ENCODE measurements around the gene STOML1.

Gene STOML1

DNA sequence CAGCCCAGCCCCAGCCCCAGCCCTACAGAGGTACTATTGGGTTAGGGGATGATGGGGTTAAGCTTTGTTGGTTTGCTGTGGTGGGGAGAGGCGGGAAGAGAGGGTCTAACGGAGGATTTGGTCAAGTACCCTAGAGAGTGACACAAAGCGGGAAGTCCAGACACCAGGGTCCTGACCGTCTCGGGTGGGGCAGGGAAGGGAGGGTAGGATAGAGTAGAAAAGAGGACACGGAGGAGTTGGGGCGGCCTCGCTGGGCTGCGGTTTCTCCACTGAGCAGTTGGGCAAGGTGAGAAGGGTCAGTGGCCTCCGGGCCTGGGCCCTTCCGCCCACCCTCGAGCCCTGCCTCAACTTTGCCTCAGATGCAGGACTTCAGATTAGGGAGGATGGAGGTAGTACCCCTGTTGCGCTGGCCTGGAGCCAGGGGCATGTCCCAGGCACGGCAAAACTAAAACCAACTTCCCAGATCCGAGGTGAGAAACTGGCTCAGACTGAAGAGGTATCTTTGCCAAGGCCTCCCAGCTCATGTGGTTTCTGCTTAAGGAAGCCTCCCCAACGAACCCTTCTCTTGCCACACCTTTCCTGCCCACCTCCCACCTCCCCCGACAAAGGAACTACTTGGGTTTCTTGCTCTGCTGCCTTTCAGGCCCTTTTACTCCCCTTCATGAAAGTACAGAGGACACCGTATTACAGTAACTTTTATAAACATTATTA, 3.0 kb upstream of the STOML1 start:
- peak overlapping the region; percentile 85 for H3K4me3 ChIP-seq (ENCODE audit: low read length)
- peaks cover 23% of the 10 kb centered on the region for H4K20me1 ChIP-seq (ENCODE audit: insufficient read depth, low read length)
- H3K79me2 ChIP-seq (ENCODE audit: low read length), result peaks cover 77% of the 10 kb centered on the region
- no peak for TF ChIP-seq EZH2phosphoT487 (IDR thresholded peaks at IDR 0.05; ENCODE audit: low read depth)
- TF ChIP-seq, protein P1, sequence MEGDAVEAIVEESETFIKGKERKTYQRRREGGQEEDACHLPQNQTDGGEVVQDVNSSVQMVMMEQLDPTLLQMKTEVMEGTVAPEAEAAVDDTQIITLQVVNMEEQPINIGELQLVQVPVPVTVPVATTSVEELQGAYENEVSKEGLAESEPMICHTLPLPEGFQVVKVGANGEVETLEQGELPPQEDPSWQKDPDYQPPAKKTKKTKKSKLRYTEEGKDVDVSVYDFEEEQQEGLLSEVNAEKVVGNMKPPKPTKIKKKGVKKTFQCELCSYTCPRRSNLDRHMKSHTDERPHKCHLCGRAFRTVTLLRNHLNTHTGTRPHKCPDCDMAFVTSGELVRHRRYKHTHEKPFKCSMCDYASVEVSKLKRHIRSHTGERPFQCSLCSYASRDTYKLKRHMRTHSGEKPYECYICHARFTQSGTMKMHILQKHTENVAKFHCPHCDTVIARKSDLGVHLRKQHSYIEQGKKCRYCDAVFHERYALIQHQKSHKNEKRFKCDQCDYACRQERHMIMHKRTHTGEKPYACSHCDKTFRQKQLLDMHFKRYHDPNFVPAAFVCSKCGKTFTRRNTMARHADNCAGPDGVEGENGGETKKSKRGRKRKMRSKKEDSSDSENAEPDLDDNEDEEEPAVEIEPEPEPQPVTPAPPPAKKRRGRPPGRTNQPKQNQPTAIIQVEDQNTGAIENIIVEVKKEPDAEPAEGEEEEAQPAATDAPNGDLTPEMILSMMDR (IDR thresholded peaks at IDR 0.05; ENCODE audit: low read depth, low read length), result no peak
- H3K27me3 ChIP-seq (ENCODE audit: low read depth, low read length), result no peaks in the 10 kb centered on the region
- H3K27ac ChIP-seq (ENCODE audit: low read length), result peak overlapping the region; percentile 75
- no peaks in the 10 kb centered on the region for H3K9me3 ChIP-seq (ENCODE audit: insufficient read depth, low read length)
- H3K9ac ChIP-seq (ENCODE audit: low read length), result peak overlapping the region; percentile 89
- H3K4me1 ChIP-seq (ENCODE audit: low read length), result peaks cover 52% of the 10 kb centered on the region
- peaks cover 28% of the 10 kb centered on the region for H3K36me3 ChIP-seq (replicated peaks; ENCODE audit: low read depth, low read length)
- H2AFZ ChIP-seq (ENCODE audit: low read depth, low read length), result no peak overlapping the region
- peak overlapping the region; percentile 85 for H3K4me2 ChIP-seq (ENCODE audit: low read length)

DNA sequence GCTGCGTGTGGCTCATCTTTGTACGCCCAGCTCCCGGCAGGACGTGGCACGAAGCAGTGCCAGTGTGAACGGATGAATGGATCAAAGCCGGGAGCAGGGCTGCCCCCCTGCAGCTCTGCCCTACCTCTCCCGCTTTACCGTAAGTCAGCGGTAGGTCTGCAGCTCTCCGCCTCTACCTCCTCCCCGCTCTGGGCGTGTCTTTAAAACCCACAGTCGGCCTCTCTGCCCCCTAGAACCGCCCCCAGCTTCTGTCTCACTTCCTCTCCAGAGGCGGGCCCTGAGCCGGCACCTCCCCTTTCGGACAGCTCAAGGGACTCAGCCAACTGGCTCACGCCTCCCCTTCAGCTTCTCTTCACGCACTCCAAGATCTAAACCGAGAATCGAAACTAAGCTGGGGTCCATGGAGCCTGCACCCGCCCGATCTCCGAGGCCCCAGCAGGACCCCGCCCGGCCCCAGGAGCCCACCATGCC, 2.4 kb upstream of the STOML1 start, which contains the start of gene PML:
Gene PML, plus strand, starts transcription at position 304 of the 471 bp plus-strand sequence. Its CDS starts 97 bp downstream, at position 401.
- Histone ChIP-seq H3K4me2 (ENCODE audit: low read length) (peak within 1 kb of the TSS; percentile 88), H3K4me1 (ENCODE audit: low read length) (peaks cover 58% of the 10 kb centered on the region), H3K9ac (ENCODE audit: low read length) (peak within 1 kb of the TSS; percentile 89), H3K4me3 (ENCODE audit: low read length) (peak within 1 kb of the TSS; percentile 85), H3K27me3 (ENCODE audit: low read depth, low read length) (no peaks in the 10 kb centered on the region), H3K79me2 (ENCODE audit: low read length) (peaks cover 78% of the 10 kb centered on the region), H3K27ac (ENCODE audit: low read length) (peak within 1 kb of the TSS; percentile 75), H3K36me3 (replicated peaks; ENCODE audit: low read depth, low read length) (peaks cover 27% of the 10 kb centered on the region), H2AFZ (ENCODE audit: low read depth, low read length) (peak within 1 kb of the TSS; percentile 39; the same call in 1 of the 2 replicates), H3K9me3 (ENCODE audit: insufficient read depth, low read length) (no peaks in the 10 kb centered on the region), H4K20me1 (ENCODE audit: insufficient read depth, low read length) (peaks cover 23% of the 10 kb centered on the region)
- no peak for TF ChIP-seq EZH2phosphoT487 (IDR thresholded peaks at IDR 0.05; ENCODE audit: low read depth)
- TF ChIP-seq, protein P1 (IDR thresholded peaks at IDR 0.05; ENCODE audit: low read depth, low read length), result no peak

DNA sequence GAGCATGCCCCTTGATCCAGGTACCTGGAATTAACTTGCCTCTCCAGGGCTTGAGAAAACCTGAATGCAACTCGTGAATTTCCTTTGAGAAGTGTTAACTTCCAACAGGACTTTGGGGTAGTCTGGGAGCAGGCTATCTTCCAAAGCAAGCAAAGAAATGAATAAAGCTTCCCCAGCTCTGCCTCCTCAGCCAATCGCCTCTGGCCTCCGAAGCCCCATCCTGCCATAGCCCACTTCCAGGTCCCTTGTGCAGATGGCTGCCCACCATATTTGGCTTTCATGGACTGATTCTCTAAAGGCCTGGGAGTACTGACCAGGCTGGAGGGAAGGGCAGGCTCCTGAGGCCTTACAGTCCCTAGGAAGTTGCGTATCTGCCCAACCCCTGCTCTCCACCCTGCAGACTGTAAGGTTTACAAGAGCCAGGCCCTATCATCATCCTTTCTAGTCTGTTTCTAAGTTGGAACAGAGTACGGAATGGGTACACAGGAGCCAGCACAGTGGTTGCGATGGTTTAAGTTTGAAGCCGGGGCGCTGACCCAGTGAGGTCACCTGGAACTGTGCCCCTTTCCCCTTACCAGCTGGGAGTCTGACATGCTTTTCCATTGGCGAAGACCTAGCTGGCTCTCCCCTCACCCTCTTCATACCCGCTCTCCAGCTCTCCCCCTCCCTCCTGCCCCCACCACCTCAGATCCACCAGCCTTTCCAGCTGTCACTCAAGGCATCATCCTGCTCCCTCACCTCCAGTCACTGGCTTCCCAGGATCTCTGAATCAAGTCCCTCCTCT, 1.3 kb upstream of the STOML1 start:
- H3K4me2 ChIP-seq (ENCODE audit: low read length), result peak overlapping the region; percentile 88
- H3K79me2 ChIP-seq (ENCODE audit: low read length), result peaks cover 71% of the 10 kb centered on the region
- no peak overlapping the region for H2AFZ ChIP-seq (ENCODE audit: low read depth, low read length)
- no peak overlapping the region for H3K27ac ChIP-seq (ENCODE audit: low read length)
- no peaks in the 10 kb centered on the region for H3K9me3 ChIP-seq (ENCODE audit: insufficient read depth, low read length)
- TF ChIP-seq EZH2phosphoT487 (IDR thresholded peaks at IDR 0.05; ENCODE audit: low read depth), result no peak
- TF ChIP-seq, protein P1 (IDR thresholded peaks at IDR 0.05; ENCODE audit: low read depth, low read length), result no peak
- H3K27me3 ChIP-seq (ENCODE audit: low read depth, low read length), result no peaks in the 10 kb centered on the region
- peak overlapping the region; percentile 85 for H3K4me3 ChIP-seq (ENCODE audit: low read length)
- peaks cover 21% of the 10 kb centered on the region for H3K36me3 ChIP-seq (replicated peaks; ENCODE audit: low read depth, low read length)
- H3K9ac ChIP-seq (ENCODE audit: low read length), result peak overlapping the region; percentile 83
- peaks cover 69% of the 10 kb centered on the region for H3K4me1 ChIP-seq (ENCODE audit: low read length)
- H4K20me1 ChIP-seq (ENCODE audit: insufficient read depth, low read length), result peaks cover 20% of the 10 kb centered on the region

DNA sequence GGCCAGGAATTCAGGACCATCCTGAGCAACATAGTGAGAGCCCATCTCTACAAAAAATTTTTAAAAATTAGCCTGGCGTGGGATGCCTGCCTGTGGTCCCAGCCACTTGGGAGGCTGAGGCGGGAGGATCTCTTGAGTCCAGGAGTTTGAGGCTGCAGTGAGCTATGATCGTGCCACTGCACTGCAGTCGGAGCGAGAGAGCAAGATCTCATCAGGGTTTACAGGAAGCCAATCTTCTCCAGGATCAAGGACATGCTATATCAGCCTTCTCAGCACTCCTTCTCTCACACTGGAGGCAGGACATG, 451 bp upstream of the STOML1 start:
- no peak for TF ChIP-seq EZH2phosphoT487 (IDR thresholded peaks at IDR 0.05; ENCODE audit: low read depth)
- TF ChIP-seq, protein P1 (IDR thresholded peaks at IDR 0.05; ENCODE audit: low read depth, low read length), result no peak
- no peak overlapping the region for H3K27ac ChIP-seq (ENCODE audit: low read length)
- H3K4me2 ChIP-seq (ENCODE audit: low read length), result peak overlapping the region; percentile 88
- peak overlapping the region; percentile 66 for H3K9ac ChIP-seq (ENCODE audit: low read length)
- H2AFZ ChIP-seq (ENCODE audit: low read depth, low read length), result peak overlapping the region; percentile 44; the same call in 1 of the 2 replicates
- H3K4me3 ChIP-seq (ENCODE audit: low read length), result peak overlapping the region; percentile 73
- H3K79me2 ChIP-seq (ENCODE audit: low read length), result peaks cover 62% of the 10 kb centered on the region
- H3K9me3 ChIP-seq (ENCODE audit: insufficient read depth, low read length), result no peaks in the 10 kb centered on the region
- H4K20me1 ChIP-seq (ENCODE audit: insufficient read depth, low read length), result peaks cover 12% of the 10 kb centered on the region
- H3K4me1 ChIP-seq (ENCODE audit: low read length), result peaks cover 77% of the 10 kb centered on the region
- H3K27me3 ChIP-seq (ENCODE audit: low read depth, low read length), result no peaks in the 10 kb centered on the region
- H3K36me3 ChIP-seq (replicated peaks; ENCODE audit: low read depth, low read length), result peaks cover 13% of the 10 kb centered on the region

Measured in OCI-LY3 (cell line).